WTC11 (cell line): Measurements from ENCODE around the gene ARL10. TPM values are rescaled to one million over a fixed set of nuclear protein-coding genes. Genes with fewer than 3 reads are reported as not detected.

ENCODE experiments used
- ATAC-seq: fragments of 200-7000 bp; cut with Tn5 transposase; 2 replicates; pipeline ENCODE4 v1.10.0; 2021; ENCODE audit warnings: mild to moderate bottlenecking, moderate library complexity
- CTCF ChIA-PET: fragments of 300-600 bp; sonication (Branson Sonifier 250); formaldehyde crosslinking; loops from one replicate; lab custom pipeline; 2021; ENCODE audit warnings: antibody characterized with exemption; lab: Charles Lee
- POLR2A ChIA-PET: fragments of 350-600 bp; sonication (Branson Sonifier 250); formaldehyde crosslinking; loops from one replicate; lab custom pipeline; 2021; ENCODE audit warnings: antibody characterized with exemption; lab: Charles Lee
- DNase-seq: peaks from one replicate; pipeline ENCODE4 v3.0.0; 2021; ENCODE audit warnings: low spot score
- H3K27ac Mint-ChIP-seq: 2 replicates; pipeline ENCODE4 v1.8.0; 2021; ENCODE audit warnings: mixed read lengths
- H3K27me3 Mint-ChIP-seq: 2 replicates; pipeline ENCODE4 v1.8.0; 2021; ENCODE audit warnings: low read depth, mild to moderate bottlenecking, moderate library complexity, mixed read lengths
- H3K36me3 Mint-ChIP-seq: 2 replicates; pipeline ENCODE4 v1.8.0; 2021; ENCODE audit warnings: mixed read lengths
- H3K4me1 Mint-ChIP-seq: 2 replicates; pipeline ENCODE4 v1.8.0; 2022; ENCODE audit warnings: mixed read lengths
- H3K4me3 Mint-ChIP-seq: 2 replicates; pipeline ENCODE4 v1.8.0; 2021; ENCODE audit warnings: mild to moderate bottlenecking, moderate library complexity, mixed read lengths
- H3K9me3 Mint-ChIP-seq: 2 replicates; pipeline ENCODE4 v1.8.0; 2021; ENCODE audit warnings: mixed read lengths
- AR ChIP-seq: fragments of 250-450 bp; sonication (Bioruptor Pico); IDR thresholded peaks from 2 replicates; pipeline ENCODE4 v1.9.0; 2021; ENCODE audit warnings: mild to moderate bottlenecking
- ATF2 ChIP-seq: sonication (generic); formaldehyde crosslinking; IDR thresholded peaks from 2 replicates; pipeline ENCODE4 v1.8.1; 2022; ENCODE audit warnings: low read depth, missing genetic modification reagents, borderline replicate concordance
- CREB1 ChIP-seq: sonication (generic); formaldehyde crosslinking; IDR thresholded peaks from 2 replicates; pipeline ENCODE4 v1.8.0; 2023; ENCODE audit warnings: mild to moderate bottlenecking, missing genetic modification reagents
- ERG ChIP-seq: fragments of 250-450 bp; sonication (Bioruptor Pico); IDR thresholded peaks from 2 replicates; pipeline ENCODE4 v1.8.0; 2021; ENCODE audit warnings: mild to moderate bottlenecking
- ESRRA ChIP-seq: sonication (generic); formaldehyde crosslinking; IDR thresholded peaks from 2 replicates; pipeline ENCODE4 v1.8.1; 2022; ENCODE audit warnings: mild to moderate bottlenecking, missing genetic modification reagents, borderline replicate concordance
- FOXK1 ChIP-seq: sonication (generic); formaldehyde crosslinking; IDR thresholded peaks from 2 replicates; pipeline ENCODE4 v1.8.0; 2022; ENCODE audit warnings: mild to moderate bottlenecking, moderate library complexity, missing genetic modification reagents
- FOXP1 ChIP-seq: sonication (generic); formaldehyde crosslinking; IDR thresholded peaks from 2 replicates; pipeline ENCODE4 v1.8.0; 2022; ENCODE audit warnings: missing genetic modification reagents, mild to moderate bottlenecking, moderate library complexity, borderline replicate concordance
- NFE2L1 ChIP-seq: sonication (generic); formaldehyde crosslinking; IDR thresholded peaks from 2 replicates; pipeline ENCODE4 v1.8.1; 2023; ENCODE audit warnings: missing genetic modification reagents
- PRRX2 ChIP-seq: fragments of 250-450 bp; sonication (Bioruptor Pico); IDR thresholded peaks from 2 replicates; pipeline ENCODE4 v1.8.0; 2021; ENCODE audit warnings: mild to moderate bottlenecking
- RORB ChIP-seq: fragments of 250-450 bp; sonication (Bioruptor Pico); IDR thresholded peaks from 2 replicates; pipeline ENCODE4 v1.9.0; 2021; ENCODE audit warnings: mild to moderate bottlenecking
- TCF7 ChIP-seq: sonication (generic); formaldehyde crosslinking; IDR thresholded peaks from 2 replicates; pipeline ENCODE4 v1.8.0; 2022; ENCODE audit warnings: mild to moderate bottlenecking, low read depth, missing genetic modification reagents, moderate library complexity
- TP53 ChIP-seq: sonication (generic); formaldehyde crosslinking; IDR thresholded peaks from 2 replicates; pipeline ENCODE4 v1.8.1; 2023; ENCODE audit warnings: mild to moderate bottlenecking, missing genetic modification reagents
- ZNF121 ChIP-seq: sonication (generic); formaldehyde crosslinking; IDR thresholded peaks from 2 replicates; pipeline ENCODE4 v1.8.0; 2023; ENCODE audit warnings: missing genetic modification reagents
- ZNF396 ChIP-seq: fragments of 250-450 bp; sonication (Bioruptor Pico); IDR thresholded peaks from 2 replicates; pipeline ENCODE4 v1.8.0; 2021; ENCODE audit warnings: mild to moderate bottlenecking, moderate library complexity, borderline replicate concordance
- total RNA-seq: library from RNA; stranded (reverse); gene quantifications from 3 replicates; pipeline ENCODE4 v1.2.3, GENCODE V29; 2021
- TF ChIP-seq, protein P1 (sequence below): sonication (generic); formaldehyde crosslinking; IDR thresholded peaks from 2 replicates; pipeline ENCODE4 v1.8.1; 2023; ENCODE audit warnings: mild to moderate bottlenecking, missing genetic modification reagents, moderate library complexity
- TF ChIP-seq, protein P2 (sequence below): sonication (generic); formaldehyde crosslinking; IDR thresholded peaks from 2 replicates; pipeline ENCODE4 v1.8.1; 2023; ENCODE audit warnings: mild to moderate bottlenecking, missing genetic modification reagents
- TF ChIP-seq, protein P3 (sequence below): sonication (generic); formaldehyde crosslinking; IDR thresholded peaks from 2 replicates; pipeline ENCODE4 v1.8.0; 2023; ENCODE audit warnings: mild to moderate bottlenecking, missing genetic modification reagents
- TF ChIP-seq, protein P4 (sequence below): fragments of 250-450 bp; sonication (Bioruptor Pico); conservative IDR thresholded peaks from 2 replicates; pipeline ENCODE4 v1.9.0; 2021; ENCODE audit warnings: mild to moderate bottlenecking
- TF ChIP-seq, protein P5 (sequence below): fragments of 250-450 bp; sonication (Bioruptor Pico); IDR thresholded peaks from 2 replicates; pipeline ENCODE4 v1.9.0; 2021; ENCODE audit warnings: mild to moderate bottlenecking
- TF ChIP-seq, protein P6 (sequence below): sonication (generic); formaldehyde crosslinking; IDR thresholded peaks from 2 replicates; pipeline ENCODE4 v1.8.1; 2023; ENCODE audit warnings: mild to moderate bottlenecking, moderate library complexity, missing genetic modification reagents

ARL10 gene
- total RNA-seq, 1 experiment from 2014 or later = 6.8 TPM

DNA sequence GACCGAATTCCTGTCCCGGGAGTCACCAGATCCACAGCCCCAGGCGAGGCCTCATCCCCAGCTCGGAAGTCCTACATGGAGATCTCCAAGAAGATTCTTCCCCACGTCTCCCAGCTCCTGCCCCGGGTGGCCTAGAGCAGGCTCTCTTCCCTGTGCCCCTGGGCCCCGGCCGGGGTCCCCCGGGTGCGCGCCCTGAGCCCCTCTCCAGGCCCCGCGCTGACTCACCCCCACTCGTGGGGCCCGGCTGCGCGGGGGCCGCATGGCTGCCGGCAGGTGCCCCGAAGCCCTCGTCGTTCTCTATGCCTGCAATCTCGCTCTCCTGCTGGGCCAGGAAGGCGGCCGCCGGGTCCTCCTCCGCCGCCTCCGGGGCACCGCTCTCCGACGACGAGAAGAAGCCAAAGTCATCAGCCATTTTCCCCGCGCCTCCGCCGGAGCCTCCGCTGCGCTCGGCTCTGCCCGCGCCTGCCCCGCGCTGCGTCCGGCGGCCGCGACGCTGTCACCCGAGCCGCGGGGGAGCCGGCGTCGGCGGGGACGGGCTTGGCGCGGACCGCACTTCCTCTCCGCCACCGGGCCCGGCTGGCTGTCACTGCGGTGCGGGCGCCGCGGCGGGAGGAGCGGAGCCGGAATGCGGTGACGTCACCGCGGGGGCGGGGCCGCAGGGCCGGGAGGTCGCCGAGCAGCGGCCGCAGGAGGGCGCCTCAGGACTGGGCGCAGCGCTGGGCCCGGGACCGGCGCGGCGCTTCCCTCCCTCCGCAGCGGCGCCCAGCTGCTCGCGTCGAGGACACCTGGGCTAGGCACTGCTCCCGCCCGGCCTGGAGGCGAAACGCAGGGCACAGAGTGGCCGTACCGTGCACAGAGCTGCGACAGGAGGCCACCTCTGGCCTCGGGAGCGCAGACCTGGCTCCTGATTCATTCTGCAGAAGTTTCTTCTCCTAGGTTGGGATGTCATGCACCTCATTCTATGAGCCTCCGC, 51.0 kb downstream of the ARL10 start, which contains the start of gene CLTB:
TSS of gene CLTB (minus strand) at position 588 of the 973 bp plus-strand sequence. CDS start at position 412, 176 bp downstream.
- Mint-ChIP-seq H3K27ac (no peak within 1 kb of the TSS), H3K4me3 (peak within 1 kb of the TSS; percentile 58), H3K27me3 (peaks cover 39% of the 10 kb centered on the region), H3K9me3 (peaks cover 25% of the 10 kb centered on the region), H3K36me3 (peaks cover 15% of the 10 kb centered on the region), H3K4me1 (peaks cover 6% of the 10 kb centered on the region; the same call in 1 of the 2 replicates)
- ATAC-seq = peak; percentile 97
- CTCF ChIA-PET = interaction anchor here (0.6 to 3.4 kb wide), 18 partner anchors 10 to 686 kb away, joined by 3 to 45 read pairs (median 4); partner anchors contain the start of genes EIF4E1B, FAF2, HIGD2A and NOP16
- POLR2A ChIA-PET = interaction anchor here (0.7 to 1.1 kb wide), 4 partner anchors 24 to 121 kb away, joined by 3 to 8 read pairs (median 4); partner anchors contain the start of genes FAF2 and RNF44
- peak; percentile 90 for DNase-seq
- TF ChIP-seq, protein P1, sequence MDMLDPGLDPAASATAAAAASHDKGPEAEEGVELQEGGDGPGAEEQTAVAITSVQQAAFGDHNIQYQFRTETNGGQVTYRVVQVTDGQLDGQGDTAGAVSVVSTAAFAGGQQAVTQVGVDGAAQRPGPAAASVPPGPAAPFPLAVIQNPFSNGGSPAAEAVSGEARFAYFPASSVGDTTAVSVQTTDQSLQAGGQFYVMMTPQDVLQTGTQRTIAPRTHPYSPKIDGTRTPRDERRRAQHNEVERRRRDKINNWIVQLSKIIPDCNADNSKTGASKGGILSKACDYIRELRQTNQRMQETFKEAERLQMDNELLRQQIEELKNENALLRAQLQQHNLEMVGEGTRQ (CRISPR knock-in tag) = no peak
- TF ChIP-seq CREB1 (no peak), AR (CRISPR knock-in tag) (no peak), TCF7 (CRISPR knock-in tag) (no peak), ZNF121 (CRISPR knock-in tag) (no peak), ZNF396 (CRISPR knock-in tag) (no peak), RORB (no peak), ERG (peak; percentile 59; the same call in 1 of the 2 replicates), NFE2L1 (CRISPR knock-in tag) (no peak), TP53 (CRISPR knock-in tag) (no peak; the same call in 1 of the 2 replicates), FOXP1 (CRISPR knock-in tag) (peak; percentile 86), FOXK1 (CRISPR knock-in tag) (peak; percentile 52; the same call in 1 of the 2 replicates), ATF2 (no peak), PRRX2 (CRISPR knock-in tag) (no peak), ESRRA (peak; percentile 38; the same call in 1 of the 2 replicates)
- TF ChIP-seq, protein P2, sequence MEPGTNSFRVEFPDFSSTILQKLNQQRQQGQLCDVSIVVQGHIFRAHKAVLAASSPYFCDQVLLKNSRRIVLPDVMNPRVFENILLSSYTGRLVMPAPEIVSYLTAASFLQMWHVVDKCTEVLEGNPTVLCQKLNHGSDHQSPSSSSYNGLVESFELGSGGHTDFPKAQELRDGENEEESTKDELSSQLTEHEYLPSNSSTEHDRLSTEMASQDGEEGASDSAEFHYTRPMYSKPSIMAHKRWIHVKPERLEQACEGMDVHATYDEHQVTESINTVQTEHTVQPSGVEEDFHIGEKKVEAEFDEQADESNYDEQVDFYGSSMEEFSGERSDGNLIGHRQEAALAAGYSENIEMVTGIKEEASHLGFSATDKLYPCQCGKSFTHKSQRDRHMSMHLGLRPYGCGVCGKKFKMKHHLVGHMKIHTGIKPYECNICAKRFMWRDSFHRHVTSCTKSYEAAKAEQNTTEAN = no peak
- TF ChIP-seq, protein P3, sequence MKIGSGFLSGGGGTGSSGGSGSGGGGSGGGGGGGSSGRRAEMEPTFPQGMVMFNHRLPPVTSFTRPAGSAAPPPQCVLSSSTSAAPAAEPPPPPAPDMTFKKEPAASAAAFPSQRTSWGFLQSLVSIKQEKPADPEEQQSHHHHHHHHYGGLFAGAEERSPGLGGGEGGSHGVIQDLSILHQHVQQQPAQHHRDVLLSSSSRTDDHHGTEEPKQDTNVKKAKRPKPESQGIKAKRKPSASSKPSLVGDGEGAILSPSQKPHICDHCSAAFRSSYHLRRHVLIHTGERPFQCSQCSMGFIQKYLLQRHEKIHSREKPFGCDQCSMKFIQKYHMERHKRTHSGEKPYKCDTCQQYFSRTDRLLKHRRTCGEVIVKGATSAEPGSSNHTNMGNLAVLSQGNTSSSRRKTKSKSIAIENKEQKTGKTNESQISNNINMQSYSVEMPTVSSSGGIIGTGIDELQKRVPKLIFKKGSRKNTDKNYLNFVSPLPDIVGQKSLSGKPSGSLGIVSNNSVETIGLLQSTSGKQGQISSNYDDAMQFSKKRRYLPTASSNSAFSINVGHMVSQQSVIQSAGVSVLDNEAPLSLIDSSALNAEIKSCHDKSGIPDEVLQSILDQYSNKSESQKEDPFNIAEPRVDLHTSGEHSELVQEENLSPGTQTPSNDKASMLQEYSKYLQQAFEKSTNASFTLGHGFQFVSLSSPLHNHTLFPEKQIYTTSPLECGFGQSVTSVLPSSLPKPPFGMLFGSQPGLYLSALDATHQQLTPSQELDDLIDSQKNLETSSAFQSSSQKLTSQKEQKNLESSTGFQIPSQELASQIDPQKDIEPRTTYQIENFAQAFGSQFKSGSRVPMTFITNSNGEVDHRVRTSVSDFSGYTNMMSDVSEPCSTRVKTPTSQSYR = no peak
- TF ChIP-seq, protein P4, sequence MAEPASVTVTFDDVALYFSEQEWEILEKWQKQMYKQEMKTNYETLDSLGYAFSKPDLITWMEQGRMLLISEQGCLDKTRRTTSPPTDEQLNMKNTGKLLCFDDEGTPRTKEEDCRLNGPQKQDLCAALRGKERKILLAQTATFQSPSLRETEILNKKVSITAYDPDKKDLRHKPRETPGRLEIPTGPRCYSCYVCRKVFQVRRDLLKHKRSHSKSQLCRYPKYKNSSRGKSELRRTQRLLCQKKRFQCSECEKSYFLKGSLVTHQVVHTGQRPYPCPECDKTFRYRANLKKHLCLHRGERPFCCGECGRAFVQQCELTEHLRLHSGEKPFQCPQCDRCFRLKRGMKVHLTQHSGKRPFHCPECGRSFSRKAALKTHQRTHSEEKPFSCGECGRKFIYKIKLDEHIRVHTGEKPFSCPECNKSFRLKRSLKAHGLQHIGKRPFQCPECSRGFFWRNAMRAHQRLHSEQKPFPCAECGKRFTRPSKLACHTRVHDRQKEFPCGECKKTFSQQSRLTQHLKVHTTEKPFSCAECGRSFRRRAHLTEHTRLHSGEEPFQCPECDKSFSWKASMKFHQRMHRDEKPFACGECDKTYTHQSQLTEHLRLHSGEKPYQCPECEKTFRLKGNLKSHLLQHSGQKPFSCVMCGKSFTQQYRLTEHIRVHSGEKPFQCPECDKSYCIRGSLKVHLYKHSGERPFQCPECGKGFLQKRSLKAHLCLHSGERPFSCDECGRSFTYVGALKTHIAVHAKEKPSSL = no peak
- TF ChIP-seq, protein P5, sequence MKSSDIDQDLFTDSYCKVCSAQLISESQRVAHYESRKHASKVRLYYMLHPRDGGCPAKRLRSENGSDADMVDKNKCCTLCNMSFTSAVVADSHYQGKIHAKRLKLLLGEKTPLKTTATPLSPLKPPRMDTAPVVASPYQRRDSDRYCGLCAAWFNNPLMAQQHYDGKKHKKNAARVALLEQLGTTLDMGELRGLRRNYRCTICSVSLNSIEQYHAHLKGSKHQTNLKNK (CRISPR knock-in tag) = no peak
- TF ChIP-seq, protein P6, sequence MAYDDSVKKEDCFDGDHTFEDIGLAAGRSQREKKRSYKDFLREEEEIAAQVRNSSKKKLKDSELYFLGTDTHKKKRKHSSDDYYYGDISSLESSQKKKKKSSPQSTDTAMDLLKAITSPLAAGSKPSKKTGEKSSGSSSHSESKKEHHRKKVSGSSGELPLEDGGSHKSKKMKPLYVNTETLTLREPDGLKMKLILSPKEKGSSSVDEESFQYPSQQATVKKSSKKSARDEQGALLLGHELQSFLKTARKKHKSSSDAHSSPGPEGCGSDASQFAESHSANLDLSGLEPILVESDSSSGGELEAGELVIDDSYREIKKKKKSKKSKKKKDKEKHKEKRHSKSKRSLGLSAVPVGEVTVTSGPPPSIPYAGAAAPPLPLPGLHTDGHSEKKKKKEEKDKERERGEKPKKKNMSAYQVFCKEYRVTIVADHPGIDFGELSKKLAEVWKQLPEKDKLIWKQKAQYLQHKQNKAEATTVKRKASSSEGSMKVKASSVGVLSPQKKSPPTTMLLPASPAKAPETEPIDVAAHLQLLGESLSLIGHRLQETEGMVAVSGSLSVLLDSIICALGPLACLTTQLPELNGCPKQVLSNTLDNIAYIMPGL = no peak; the same call in none of the 2 replicates
